NCI-H146 (cell line): Measurements from ENCODE around the gene PLCD3.

Experiments used
- DNase-seq: peaks from one replicate; lab custom pipeline; 2025; lab: John Stamatoyannopoulos, UW

Gene PLCD3

DNA sequence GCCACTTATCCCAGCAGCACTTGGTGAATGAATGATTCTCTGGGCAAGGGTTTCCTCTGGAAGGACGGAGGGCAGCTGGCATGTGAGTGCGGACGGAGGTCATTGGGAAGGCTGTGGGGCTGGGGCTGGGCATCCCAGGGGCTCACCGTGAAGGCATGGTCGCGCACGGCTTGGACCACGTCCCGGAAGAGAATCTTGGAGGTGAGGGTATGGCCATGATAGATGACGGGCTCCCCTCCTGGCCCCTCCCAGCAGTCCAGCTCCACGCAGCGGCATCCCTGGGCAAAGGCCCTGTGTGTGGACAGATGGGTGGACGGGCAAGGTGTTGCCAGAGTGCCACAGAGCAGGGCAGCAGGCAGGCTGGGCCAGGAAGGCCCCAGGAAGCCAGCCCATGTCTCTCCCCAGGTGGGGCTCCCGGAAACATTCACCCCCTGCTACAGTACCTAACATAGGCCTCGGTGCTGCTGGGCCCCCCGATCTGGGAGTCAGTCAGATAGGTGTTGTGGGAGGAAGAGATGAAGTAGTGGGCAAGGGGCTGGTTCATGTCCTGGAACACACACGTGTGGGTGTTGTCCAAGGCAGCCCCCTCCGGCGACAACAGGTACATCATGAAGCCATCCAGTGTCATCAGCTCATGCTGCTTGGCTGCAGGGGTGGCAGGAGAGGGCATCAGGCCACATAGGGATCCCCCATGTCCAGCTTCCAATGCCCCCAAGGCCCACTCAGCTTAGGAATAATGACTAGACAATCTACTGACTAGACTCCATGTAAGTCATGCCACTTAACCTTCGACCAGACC is 14.3 kb downstream of the PLCD3 start:
- DNase-seq = no peak

DNA sequence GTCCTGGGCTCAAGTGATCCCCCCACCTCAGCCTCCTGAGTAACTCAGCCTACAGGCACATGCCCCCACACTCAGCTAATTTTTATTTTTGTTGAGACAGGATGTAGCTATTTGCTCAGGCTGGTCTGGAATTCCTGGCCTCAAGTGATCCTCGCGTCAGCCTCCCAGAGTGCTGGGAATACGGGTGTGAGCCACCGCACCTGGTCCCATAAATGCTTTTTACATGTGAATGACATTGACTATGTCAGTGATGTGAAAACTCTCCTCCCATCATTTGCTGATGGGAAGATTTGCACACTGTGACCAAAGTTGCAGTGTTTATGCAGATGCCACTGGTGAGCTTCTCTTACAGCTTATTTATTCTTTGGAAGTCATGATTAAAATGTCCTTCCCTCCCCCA is 15.0 kb downstream of the PLCD3 start:
- no peak for DNase-seq

DNA sequence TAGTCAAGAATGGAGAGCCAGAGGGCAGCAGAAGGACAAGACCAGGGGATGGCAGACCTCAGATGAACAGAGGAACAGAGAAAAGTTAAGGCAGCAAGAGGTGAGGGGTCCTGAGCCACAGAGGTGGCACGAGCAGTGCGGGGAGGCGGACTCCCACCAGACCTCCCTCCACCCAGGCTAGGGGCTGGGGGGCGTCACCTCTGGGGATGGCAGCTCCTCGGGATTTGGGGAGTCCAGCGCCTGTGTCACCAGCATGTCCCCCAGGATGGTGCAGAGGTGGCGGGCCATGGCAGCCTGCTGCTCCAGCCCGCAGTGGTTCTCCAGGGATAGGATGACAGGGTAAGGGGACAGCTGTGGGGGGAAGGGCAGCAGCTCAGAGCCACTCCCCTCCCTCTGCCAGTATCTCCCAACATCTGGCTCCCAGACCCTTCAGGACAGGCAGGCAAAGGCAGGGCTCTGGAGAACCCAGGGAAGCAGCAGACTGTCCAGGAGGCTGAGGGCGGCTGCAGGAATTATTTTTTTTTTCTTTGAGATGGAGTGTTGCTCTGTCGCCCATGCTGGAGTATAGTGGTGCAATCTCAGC is 15.8 kb downstream of the PLCD3 start:
- no peak for DNase-seq

DNA sequence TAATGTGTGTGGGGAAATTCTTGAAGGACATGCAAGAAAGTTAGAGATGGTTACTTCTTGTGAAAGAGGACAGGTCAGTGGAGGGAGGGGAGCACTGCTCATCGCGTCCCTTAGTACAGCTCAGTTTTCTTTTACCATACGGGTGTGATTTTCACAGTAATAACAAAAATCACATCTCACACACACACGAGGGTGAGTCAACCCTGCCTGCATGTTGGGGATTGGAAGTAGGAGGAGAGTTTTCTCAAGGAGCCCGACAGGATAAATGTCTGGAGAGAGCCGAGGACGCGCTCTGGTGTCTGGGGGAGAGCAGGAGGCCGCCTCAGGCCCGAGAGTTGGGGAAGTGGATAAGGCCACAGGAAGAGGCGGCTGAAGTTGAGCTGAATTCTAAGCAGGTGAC is 16.4 kb downstream of the PLCD3 start:
- no peak for DNase-seq

DNA sequence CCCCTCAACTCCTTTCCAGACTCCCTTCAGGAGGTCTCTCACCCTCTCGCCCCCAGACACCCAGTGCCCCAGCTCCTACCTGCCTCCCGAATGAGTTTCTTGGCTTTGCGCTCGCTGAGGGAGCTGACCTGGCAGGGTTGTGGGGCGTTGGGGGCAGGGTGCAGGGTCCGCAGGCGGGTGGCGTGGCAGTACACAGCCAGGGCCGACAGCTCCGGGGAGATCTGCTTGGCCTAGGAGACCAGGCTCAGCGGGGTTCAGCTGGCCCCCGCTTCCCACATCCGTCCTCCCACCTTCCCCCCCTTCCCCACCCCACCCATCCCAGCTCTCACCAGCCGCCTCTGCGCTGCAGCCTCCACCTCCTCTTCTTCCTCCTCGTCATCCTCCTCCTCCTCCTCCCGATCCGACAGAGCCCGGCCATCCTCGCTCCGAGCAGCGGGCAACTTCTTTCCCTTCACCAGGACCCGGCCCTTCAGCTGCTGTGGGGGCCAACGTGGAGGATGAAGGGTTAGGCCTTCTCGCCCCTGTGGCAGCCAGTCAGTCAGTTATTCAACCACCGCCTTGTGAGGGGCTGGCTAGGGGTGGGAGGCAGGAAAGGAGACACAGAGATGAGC is 17.2 kb downstream of the PLCD3 start:
- no peak for DNase-seq

DNA sequence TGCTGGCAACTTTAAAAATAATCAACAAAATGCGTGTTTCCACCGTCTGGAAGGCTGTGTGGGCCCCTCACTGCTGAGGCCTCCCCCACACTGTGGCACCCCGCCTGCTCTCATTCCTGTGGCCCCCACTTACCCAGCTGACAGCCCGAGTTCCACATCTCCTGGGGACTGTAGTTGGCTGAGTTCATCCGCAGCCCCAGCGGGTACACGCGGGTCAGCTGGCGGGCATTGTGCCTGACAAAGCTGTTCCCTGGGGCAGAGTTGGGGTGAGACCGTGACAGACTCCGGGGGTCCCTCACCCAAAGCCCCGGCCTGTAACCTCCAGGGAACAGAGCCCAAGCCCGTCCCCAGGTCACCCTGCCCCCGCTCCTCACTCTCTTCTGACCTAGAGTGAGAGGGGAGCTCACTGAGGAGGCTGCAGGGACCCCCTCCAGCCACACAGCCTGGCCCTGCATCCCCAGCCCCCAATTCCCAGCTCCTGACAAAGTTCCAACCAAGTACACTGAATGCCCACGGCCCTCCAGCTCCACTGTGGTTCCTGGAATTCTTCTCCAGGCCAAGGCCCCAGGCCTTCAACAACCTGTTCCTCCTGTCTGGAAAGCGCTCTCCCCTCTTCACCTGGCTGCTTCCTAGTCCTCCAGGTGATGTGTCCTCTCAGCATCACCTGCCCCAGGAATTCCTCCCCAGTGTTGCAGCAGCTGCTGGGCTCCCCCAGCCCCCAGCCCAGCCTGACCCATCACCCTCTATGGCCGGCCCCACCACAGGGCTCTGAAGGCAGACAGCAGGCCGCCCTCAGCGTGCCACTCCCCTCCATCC is 18.0 kb downstream of the PLCD3 start:
- DNase-seq = no peak

DNA sequence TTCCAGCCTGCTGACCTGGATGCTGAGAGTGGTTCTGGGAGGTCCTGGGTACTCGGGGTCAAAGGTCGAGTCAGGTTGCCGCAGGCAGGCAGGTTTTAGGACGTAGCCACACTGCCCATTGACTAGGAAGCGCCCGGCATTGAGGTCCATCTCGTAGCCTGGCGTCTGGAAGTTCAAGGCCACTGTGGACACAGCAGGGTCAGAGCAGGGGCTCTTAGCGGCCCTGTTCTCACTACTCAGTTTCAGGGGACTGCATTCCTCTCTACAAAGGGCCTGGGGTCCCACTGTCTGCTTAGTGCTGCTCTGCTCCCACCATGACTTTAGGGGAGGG is 18.9 kb downstream of the PLCD3 start:
- DNase-seq = no peak

DNA sequence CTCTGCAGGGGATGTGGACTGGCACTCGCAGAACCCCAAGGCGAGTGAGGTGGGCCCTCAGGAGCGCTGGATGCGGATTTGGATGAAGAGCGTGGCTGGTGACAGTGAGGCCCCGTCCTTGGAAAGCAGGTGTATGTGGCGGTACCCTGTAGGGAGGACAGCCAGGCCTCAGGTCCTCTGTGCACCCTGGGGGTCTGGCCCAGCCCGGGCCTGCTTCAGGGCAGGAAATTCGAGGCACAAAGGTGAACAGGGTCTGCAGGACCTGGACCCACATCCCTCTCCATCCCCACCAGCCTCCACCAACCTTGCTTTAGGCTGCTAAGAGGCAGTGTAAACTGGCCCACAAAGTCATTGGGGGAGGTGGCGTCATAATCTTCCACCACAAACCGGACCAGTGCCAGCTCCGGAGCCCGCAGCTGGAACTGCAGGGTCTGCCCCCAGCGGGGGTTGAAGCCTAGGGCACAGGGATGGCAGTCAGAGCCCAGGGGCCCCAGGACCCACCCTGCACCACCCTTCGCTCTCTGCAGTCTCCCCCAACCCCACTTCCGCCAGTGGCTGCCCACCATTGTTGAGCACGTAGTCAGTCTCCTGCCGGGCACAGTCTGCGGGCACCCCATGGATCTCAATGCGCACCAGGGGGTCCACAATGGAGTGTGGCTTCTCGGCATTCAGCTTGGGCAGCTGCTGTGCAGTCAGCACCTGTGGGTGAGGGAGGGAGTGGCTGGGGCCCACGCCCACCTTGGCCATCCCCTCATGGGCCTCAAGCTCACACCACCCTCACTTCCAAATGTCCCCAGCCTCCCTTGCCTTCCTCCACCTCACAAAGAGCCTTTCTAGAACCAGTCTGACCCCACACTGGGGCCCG is 19.5 kb downstream of the PLCD3 start:
- DNase-seq = no peak

DNA sequence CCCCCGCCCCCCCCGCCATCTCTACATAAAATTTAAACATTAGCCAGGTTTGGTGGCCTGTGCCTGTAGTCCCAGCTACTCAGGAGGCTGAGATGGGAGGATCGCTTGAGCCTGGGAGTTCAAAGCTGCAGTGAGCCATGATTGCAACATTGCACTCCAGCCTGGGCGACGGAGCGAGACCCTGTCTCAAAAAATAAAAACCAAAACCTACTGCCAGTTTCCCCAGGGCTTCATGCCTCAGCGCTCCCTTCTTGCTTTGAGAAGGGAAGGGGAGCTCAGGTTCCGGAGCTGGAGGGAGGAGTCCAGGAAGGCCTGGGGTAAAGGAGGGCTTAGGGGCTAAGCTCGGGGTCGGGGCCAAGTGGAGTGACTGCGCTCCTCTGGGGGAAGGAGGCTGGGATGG is 20.5 kb downstream of the PLCD3 start:
- DNase-seq = no peak

DNA sequence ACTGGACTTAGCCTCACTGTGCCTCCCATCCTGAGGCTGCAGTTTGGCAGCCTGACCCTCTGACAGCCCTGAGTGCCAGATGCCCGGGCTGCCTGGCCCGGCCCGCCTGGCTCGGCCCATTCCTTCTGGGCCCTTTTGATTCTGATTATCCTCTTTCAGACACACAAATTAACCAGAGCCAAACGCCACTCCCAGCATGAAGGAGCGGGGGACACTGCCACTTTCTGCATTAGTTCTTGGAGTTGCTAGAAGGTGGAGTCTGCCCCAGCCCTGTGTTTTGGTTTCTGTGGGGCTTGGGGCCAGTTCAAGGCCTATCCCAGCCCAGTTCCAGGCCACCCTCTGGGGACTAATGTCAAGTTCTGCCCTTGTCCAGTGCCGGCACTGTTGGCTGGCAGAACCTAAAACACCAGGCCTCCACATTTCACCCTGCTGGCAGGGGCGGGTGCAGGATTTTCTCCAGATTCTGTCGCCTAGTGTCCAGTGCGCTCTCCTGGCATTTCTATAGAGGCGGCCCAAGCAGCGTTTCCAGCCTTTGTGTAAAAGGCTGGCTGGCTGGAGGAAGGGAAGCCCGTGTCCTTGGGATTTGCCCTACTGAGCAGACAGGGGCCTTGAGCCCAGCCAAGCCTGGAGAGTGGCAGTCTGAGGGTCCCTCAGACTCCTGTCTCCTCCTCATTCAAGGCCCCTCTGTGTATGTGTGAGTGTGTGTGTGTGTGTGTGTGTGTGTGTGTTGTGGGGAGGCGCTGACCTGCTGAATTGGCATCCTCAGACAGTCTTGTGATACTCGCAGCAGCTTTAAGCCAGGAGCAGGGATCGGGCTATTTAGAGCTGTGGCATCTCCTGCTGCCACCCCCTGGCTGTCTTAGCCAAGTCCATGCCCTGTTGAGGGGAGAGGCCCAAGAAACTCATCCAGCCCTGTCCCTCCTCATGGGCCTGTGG is 21.4 kb downstream of the PLCD3 start:
- no peak for DNase-seq

DNA sequence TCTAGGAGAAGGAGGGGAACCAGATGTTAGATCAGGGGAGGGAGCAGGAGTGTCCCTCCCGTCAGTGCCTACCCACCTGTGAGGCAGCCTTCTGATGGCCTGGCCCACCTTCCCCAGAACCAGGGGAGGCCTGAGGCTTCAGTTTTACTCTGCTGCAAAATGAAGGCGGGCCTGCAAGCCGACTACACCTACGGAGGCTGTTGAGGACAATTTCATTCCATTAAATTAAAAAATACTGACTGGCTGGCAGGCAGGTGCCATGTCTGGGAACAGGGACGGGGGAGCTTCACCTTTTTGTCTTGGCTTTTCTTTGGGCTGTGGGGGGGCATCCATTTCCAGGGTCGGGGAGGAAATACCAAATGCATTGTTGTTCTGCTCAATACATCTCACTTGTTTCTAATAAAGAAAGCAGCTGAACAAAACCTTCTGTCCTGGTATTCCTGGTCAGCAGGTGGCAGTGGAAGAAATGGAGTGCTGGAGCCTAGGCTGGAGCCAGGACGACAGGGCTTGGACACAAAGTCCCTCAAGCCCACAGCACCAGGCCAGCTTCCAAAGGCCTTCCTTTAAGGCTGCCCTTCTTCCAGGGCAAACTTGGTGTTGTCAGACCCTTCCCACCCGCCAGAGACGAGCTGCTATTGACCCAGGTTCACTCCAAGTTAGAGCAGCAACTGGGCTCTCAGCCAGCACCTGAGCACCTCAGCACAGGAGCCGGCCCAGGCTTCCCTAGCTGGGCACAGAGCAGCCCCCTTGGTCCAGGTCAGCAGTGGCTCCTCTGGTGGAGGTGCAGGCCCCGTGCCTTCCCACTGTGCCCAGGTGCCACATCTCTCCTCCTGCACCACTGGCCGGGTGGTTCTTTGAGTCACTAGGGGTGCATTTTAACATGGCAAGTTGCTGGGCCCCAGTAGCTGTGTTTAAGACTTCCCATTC is 23.5 kb downstream of the PLCD3 start:
- DNase-seq = no peak

DNA sequence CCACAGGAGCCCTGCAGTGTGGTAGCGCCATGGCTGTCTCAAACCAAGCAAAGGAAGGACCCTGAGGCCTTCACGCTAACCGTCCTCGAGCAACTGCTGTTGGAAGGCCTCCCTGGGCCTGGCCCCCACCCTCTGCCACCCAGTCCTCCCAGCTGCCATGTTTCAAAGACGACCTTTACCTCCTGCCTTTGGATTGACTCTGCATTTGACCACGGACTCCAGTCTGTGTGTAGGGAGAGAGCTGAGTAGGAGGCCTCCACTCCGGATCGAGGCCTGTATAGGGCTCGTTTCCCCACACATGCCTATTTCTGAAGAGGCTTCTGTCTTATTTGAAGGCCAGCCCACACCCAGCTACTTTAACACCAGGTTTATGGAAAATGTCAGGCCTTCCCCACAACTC is 24.3 kb downstream of the PLCD3 start:
- no peak for DNase-seq

DNA sequence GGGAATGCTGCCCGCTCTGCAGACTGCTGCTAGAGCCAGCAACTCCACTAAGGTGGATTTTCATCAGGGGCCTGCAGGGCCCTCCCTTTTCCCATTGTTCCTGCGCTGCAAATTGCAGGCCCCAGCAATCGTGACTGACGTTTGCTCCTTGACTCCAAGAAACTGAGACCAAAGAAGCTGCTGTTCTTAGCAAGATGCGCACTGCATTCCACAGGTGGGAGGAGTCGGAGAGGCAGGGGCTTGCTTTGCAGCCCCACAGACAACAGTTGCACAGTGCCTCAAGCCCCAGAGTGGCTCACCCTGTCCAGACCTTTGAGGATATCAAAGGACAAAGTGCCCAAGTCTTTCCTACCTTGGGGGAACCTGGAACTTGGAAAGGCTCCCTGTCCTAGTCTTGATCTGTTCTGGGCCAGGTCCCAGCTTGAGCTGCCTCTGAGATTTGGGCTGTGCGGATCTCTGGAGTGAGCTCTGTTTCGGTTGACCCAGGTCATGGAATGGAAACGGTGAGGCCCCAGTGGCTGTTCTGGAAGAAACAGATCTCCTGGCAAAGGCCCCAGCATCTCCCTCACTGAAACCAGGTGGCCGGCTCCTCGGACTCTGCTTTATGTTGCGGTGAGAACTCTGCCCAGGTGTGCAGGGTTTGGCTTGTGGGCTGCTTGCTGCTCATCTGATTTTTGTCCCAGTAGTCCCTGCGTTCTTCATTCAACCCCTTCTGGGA is 24.9 kb downstream of the PLCD3 start:
- no peak for DNase-seq

DNA sequence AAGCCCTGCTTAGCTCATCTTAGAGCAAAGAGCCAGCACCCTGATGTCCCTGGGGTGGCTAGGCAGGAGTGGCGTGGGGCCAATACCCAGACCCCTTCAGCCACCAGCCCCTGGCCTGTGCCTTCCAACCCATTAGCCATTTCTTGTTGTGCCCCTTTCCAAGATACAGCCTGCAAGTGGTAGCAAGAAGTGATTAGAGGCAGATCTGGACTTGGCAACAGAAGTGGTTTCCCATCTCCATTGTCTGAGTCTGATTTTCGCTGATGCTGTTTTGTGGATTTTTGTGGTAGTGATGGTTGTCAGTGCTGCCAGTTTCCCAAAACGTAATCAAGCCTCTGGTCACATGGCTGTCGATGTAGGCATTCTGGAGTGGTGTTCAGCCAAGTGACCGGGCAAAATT is 25.7 kb downstream of the PLCD3 start:
- DNase-seq = no peak

DNA sequence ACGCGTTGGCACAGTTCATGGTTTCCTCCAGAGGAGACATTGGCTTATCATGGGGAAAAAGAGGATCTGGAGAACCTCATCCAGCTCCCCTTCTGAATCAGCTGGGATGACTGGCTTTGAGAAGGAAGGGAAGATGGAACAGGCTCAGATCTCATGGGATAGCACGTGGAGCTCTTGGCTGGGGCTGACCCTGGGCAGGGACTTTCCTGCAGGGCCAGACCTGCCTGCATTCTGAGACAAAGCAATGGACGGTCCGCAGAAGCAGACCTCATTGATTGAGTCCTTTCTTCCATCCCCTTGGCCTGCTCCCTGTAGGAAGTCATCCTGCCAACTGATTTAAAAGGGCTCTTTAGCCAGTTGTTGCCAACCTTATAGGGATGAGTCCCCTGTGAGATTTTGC is 26.2 kb downstream of the PLCD3 start:
- DNase-seq = no peak

DNA sequence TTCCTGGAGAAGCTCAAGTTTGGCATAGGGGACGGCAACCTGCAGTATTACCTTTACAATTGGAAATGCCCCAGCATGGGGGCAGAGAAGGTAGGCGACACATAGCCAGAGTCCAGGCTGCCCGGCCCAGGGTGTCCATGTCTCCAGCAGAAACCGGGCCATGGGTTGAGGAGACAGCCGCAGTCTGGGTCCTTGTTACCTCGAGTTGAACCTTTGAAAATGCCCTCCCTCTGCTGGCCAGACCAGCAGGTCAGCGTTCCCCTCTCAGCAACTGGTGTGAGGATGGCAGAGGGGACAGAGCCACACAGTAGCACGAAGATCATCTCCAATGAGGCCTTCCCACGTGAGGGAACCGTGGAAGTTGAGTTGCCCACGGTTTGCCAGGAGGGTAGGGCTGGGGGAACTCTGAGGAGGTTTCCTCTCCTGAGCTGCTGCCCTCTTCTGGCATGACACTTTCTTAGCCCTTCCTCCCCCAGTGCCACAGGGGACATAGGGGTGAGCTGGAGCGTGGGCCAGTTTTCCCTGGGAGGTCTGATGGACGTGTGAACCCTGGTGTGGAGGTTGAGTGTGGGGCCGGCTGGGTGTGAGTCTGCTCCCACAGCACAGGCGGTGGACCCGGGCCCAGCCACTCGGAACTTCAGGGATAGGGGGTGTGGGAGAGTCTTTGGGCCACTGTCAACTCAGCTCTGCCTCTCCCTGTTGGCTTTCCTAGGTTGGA is 27.2 kb downstream of the PLCD3 start:
- DNase-seq = no peak

DNA sequence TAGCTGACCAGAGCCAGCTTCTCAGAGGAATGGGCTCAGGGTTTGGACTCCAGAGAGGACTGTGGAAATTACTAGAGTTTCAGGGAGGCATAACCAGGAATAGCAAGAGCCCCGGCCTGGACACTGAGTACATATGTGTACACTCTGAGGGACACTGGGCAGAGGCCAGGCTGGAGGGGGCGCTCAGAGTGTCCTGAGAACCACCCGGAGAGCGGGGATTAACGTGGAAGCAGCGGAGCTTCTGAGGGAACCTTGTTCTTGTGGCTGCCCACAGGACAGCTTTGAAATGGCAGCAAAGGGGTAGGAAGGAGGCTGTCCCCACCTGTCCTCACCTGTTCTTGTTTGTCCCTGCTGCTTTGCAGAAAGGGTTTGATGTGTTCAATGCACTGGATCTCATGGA is 27.8 kb downstream of the PLCD3 start:
- no peak for DNase-seq

DNA sequence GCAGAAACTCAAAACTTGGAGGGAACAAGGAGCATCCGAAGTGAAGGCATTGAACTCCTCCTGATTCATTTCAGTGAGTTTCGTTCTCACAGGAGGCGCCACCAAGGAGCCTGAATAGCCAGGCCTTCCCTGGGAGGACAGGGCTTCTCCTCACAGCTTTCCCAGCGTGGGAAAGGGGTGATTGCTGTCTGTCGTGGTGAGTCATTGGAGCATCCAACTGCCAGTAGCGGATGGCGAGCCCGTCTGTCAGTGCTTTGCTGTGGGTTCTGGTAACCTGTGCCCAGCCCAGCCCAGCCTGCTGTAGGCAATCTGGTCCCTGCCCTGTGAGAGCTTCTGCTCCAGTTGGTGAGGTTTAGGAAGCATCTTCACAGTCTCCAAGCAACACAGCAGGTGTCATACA is 28.3 kb downstream of the PLCD3 start:
- no peak for DNase-seq
